Measurements from ENCODE around the gene DOCK2.

DNA sequence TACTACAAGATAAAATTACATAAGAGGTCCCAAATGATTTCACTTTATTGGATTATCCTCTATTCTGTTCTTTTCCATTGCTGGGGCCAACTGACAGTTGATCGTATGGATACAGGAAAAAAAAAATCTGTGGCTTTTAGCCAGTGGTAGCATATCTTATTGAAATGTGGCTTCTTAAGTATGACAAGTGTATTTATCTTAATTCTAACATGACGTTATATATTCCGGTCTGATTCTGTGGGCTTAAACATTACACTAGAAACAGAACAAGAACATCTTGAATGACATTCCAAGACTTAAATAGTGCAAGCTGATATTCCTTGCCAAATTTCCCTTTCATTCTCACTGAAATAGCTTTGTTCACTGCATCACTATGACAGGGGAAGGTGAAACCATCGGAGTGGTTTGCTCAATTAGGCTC is 225.3 kb downstream of the DOCK2 start:
- TF ChIP-seq, protein P1, sequence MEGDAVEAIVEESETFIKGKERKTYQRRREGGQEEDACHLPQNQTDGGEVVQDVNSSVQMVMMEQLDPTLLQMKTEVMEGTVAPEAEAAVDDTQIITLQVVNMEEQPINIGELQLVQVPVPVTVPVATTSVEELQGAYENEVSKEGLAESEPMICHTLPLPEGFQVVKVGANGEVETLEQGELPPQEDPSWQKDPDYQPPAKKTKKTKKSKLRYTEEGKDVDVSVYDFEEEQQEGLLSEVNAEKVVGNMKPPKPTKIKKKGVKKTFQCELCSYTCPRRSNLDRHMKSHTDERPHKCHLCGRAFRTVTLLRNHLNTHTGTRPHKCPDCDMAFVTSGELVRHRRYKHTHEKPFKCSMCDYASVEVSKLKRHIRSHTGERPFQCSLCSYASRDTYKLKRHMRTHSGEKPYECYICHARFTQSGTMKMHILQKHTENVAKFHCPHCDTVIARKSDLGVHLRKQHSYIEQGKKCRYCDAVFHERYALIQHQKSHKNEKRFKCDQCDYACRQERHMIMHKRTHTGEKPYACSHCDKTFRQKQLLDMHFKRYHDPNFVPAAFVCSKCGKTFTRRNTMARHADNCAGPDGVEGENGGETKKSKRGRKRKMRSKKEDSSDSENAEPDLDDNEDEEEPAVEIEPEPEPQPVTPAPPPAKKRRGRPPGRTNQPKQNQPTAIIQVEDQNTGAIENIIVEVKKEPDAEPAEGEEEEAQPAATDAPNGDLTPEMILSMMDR (IDR thresholded peaks at IDR 0.05; ENCODE audit: control extremely low read depth in 1 of 3, insufficient read depth in 1 of 3, low read depth in 1 of 3, low read length in 3 of 3): no peak
- no peak for TF ChIP-seq POLR2A (IDR thresholded peaks at IDR 0.05; ENCODE audit: control extremely low read depth in 1 of 2, low read depth in 2 of 2, low read length in 2 of 2)
- TF ChIP-seq TAF1 (IDR thresholded peaks at IDR 0.05; ENCODE audit: low read depth, low read length): no peak
